Vagina (tissue), 2 donors: ENCODE results near the gene SDHAF3. TPM values are rescaled to one million over a fixed set of nuclear protein-coding genes. Genes with fewer than 3 reads are reported as not detected.
"Not testable (repeated sequence)": the region's sequence is repeated elsewhere in the genome, so short reads cannot be mapped to it uniquely, and the experiment has no call there.

ENCODE experiments used
- DNase-seq, 2 donors: peaks; one replicate each; pipeline ENCODE4 v3.0.0-alpha.2; 2017; ENCODE audit errors: extremely low spot score in 2 of 2
- H3K27ac ChIP-seq: fragments of 200-600 bp; sonication (generic); one replicate; pipeline ENCODE4 v1.5.1; 2019
- H3K27me3 ChIP-seq: fragments of 200-600 bp; sonication (generic); one replicate; pipeline ENCODE4 v1.5.1; 2019
- H3K36me3 ChIP-seq, 2 donors: fragments of 200-600 bp; sonication (generic); one replicate each; pipeline ENCODE4 v1.5.1; 2017 to 2019
- H3K4me1 ChIP-seq: fragments of 200-600 bp; sonication (generic); one replicate; pipeline ENCODE4 v1.5.1; 2019
- H3K4me3 ChIP-seq, 2 donors: fragments of 200-600 bp; sonication (generic); 1 replicate in 1 of 2; 2 replicates in 1 of 2; pipeline ENCODE4 v1.5.1; 2016 to 2019
- H3K9me3 ChIP-seq: fragments of 200-600 bp; sonication (generic); one replicate; pipeline ENCODE4 v1.5.1; 2019
- POLR2A ChIP-seq, 2 donors: fragments of 450-650 bp; IDR thresholded peaks; one replicate each; pipeline ENCODE4 v1.6.1; 2017; ENCODE audit warnings: antibody characterized with exemption in 2 of 2, mild to moderate bottlenecking in 2 of 2, moderate library complexity in 2 of 2
- POLR2AphosphoS5 ChIP-seq, 2 donors: sonication (generic); formaldehyde crosslinking; IDR thresholded peaks; one replicate each; pipeline ENCODE4 v1.9.0; 2017; ENCODE audit warnings: antibody characterized with exemption in 2 of 2, mild to moderate bottlenecking in 2 of 2, low read depth in 1 of 2; ENCODE audit not compliant: insufficient read depth in 1 of 2
- intact Hi-C: fragments of 100-400 bp; cut with DNase I; formaldehyde crosslinking; loops from one replicate; pipeline ENCODE4 v1.15.1; 2023
- total RNA-seq: library from RNA; depleted of rRNA; stranded (reverse); fragments of >200 nt; gene quantifications from one replicate; pipeline ENCODE4 v1.2.3, GENCODE V29; 2016
- TF ChIP-seq, protein P1 (sequence below), 3 experiments: fragments of 450-650 bp in 2 of 3; fragments of 200-600 bp in 1 of 3; sonication (generic) in 1 of 3; IDR thresholded peaks; one replicate each; pipeline ENCODE4 v1.5.1; 2017 to 2019; ENCODE audit warnings: antibody characterized with exemption in 3 of 3, mild to moderate bottlenecking in 2 of 3, moderate library complexity in 2 of 3

SDHAF3 gene
- total RNA-seq, 1 donor from 2014 or later = 9.6 TPM

GRCh38 chr7:97145068-97145467 is 27.6 kb downstream of the SDHAF3 start:
- Histone ChIP-seq H3K9me3 (no peaks in the 10 kb centered on the region), H3K4me1 (no peaks in the 10 kb centered on the region), H3K27me3 (no peaks in the 10 kb centered on the region), H3K4me3 (no peak overlapping the region), H3K36me3 (no peaks in the 10 kb centered on the region), H3K27ac (no peak overlapping the region)
- DNase-seq = no peak
- intact Hi-C loops = no loop called here
- TF ChIP-seq POLR2A (IDR thresholded peaks at IDR 0.05) (no peak), POLR2AphosphoS5 (IDR thresholded peaks at IDR 0.05; ENCODE audit: insufficient read depth in 1 of 2, low read depth in 1 of 2) (no peak)
- TF ChIP-seq, protein P1, sequence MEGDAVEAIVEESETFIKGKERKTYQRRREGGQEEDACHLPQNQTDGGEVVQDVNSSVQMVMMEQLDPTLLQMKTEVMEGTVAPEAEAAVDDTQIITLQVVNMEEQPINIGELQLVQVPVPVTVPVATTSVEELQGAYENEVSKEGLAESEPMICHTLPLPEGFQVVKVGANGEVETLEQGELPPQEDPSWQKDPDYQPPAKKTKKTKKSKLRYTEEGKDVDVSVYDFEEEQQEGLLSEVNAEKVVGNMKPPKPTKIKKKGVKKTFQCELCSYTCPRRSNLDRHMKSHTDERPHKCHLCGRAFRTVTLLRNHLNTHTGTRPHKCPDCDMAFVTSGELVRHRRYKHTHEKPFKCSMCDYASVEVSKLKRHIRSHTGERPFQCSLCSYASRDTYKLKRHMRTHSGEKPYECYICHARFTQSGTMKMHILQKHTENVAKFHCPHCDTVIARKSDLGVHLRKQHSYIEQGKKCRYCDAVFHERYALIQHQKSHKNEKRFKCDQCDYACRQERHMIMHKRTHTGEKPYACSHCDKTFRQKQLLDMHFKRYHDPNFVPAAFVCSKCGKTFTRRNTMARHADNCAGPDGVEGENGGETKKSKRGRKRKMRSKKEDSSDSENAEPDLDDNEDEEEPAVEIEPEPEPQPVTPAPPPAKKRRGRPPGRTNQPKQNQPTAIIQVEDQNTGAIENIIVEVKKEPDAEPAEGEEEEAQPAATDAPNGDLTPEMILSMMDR (IDR thresholded peaks at IDR 0.05) = no peak

DNA sequence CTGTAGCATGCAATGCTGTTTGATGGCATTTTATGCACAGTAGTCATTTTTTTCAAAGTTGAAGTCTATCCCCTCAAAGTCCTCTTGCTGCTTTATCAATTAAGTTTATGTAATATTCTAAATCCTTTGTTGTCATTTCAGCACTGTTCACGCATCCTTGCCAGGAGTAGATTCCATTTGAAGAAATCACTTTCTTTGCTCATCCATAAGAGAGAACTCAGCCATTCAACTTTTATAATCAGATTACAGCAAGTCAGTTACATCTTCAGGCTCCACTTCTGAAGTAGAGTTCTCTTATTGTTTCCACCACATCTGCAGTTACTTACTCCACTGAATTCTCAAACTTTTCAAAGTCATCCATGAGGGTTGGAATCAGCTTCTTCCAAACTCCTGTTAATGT is 32.3 kb downstream of the SDHAF3 start:
- Histone ChIP-seq H3K9me3 (no peaks in the 10 kb centered on the region), H3K36me3 (no peaks in the 10 kb centered on the region), H3K27ac (no peak overlapping the region), H3K4me1 (no peaks in the 10 kb centered on the region), H3K27me3 (no peaks in the 10 kb centered on the region), H3K4me3 (no peak overlapping the region)
- intact Hi-C loops = no loop called here
- no peak for TF ChIP-seq POLR2AphosphoS5 (IDR thresholded peaks at IDR 0.05; ENCODE audit: insufficient read depth in 1 of 2, low read depth in 1 of 2)
- no peak for TF ChIP-seq POLR2A (IDR thresholded peaks at IDR 0.05)
- TF ChIP-seq, protein P1 (IDR thresholded peaks at IDR 0.05) = no peak
- no peak for DNase-seq

- no peaks in the 10 kb centered on the region for H3K9me3 ChIP-seq
- no peak for DNase-seq
- H3K4me3 ChIP-seq = no peak overlapping the region
- H3K4me1 ChIP-seq = no peaks in the 10 kb centered on the region
- no peaks in the 10 kb centered on the region for H3K27me3 ChIP-seq
- H3K27ac ChIP-seq = no peak overlapping the region
- intact Hi-C loops = no loop called here
- TF ChIP-seq, protein P1 (IDR thresholded peaks at IDR 0.05) = no peak
- TF ChIP-seq POLR2A (IDR thresholded peaks at IDR 0.05) = no peak
- TF ChIP-seq POLR2AphosphoS5 (IDR thresholded peaks at IDR 0.05; ENCODE audit: insufficient read depth in 1 of 2, low read depth in 1 of 2) = no peak
- no peaks in the 10 kb centered on the region for H3K36me3 ChIP-seq
Measured at GRCh38 chr7:97155897-97156418, 38.5 kb downstream of the SDHAF3 start.

DNA sequence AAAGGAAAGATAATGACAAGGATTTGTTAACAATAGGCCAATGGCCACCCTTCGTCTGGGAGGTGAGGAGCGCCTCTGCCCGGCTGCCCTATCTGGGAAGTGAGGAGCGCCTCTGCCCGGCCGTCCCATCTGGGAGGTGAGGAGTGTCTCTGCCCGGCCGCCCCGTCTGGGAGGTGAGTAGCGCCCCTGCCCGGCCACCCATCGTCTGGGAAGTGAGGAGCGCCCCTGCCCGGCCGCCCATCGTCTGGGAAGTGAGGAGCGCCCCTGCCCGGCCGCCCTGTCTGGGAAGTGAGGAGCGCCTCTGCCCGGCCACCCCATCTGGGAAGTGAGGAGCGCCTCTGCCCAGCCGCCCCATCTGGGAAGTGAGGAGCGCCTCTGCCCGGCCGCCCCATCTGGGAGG is 42.5 kb downstream of the SDHAF3 start:
- H3K27ac ChIP-seq, intact Hi-C loops, H3K4me1 ChIP-seq, H3K27me3 ChIP-seq, DNase-seq, H3K36me3 ChIP-seq, H3K4me3 ChIP-seq, H3K9me3 ChIP-seq: not testable (repeated sequence)

- H3K4me1 ChIP-seq, DNase-seq, intact Hi-C loops, H3K36me3 ChIP-seq, H3K27ac ChIP-seq, H3K4me3 ChIP-seq, H3K27me3 ChIP-seq, H3K9me3 ChIP-seq: not testable (repeated sequence)
Measured at GRCh38 chr7:97161609-97162008, 44.1 kb downstream of the SDHAF3 start.

DNA sequence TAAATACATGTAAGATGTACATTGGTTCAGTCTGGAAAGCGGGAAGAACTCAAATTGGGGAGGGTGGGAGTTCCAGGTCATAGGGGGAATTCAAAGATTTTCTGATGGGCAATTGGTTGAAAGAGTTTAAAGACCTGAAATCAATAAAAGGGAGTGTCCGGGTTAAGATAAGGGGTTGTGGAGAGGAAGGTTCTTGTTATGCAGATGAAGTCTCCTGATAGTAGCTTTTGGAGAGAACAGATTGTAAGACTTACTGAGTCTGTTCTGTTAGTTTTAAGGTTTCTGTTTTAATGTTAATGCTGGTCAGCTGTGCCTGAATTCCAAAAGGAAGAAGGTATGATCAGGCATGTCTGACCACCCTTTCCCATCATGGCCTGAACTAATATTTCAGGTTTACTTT is 48.8 kb downstream of the SDHAF3 start:
- DNase-seq = no peak
- Histone ChIP-seq H3K27me3 (no peaks in the 10 kb centered on the region), H3K27ac (no peak overlapping the region), H3K4me1 (no peaks in the 10 kb centered on the region), H3K36me3 (no peaks in the 10 kb centered on the region), H3K4me3 (no peak overlapping the region), H3K9me3 (no peaks in the 10 kb centered on the region)
- no peak for TF ChIP-seq POLR2A (IDR thresholded peaks at IDR 0.05)
- TF ChIP-seq POLR2AphosphoS5 (IDR thresholded peaks at IDR 0.05; ENCODE audit: insufficient read depth in 1 of 2, low read depth in 1 of 2) = no peak
- TF ChIP-seq, protein P1 (IDR thresholded peaks at IDR 0.05) = no peak
- intact Hi-C loops = no loop called here
